GM18909 (cell line): ENCODE results near the gene GCNT2.
"Not testable (repeated sequence)": the region's sequence is repeated elsewhere in the genome, so short reads cannot be mapped to it uniquely, and the experiment has no call there.

Source experiments
- ATAC-seq: cut with Tn5 transposase; IDR thresholded peaks from one replicate; pipeline ENCODE4 v1.9.1; 2021; ENCODE audit warnings: mild to moderate bottlenecking; ENCODE audit not compliant: unreplicated experiment, poor library complexity

The GCNT2 gene

DNA sequence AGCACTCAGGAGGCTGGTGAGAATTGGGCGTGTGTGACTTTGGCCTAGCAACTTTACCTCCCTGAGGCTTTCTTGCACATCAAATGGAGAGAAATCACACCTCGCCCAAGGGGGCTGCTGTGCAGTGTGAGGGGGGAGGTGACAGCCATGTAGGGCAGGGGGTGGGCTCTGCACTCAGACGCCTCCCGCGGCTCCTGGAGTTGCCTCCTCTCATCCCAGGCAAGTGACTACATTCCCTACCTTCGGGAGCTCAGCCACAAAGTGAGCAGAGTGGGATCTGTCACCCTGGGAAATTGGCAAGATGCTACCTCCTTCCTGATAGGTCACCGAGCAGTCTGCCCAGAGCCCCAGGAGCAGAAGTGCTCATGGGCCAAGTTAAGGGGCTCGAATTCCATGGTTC lies 56.0 kb downstream of the GCNT2 start:
- ATAC-seq = no peak

GRCh38 chr6:10578723-10579122 lies 57.6 kb downstream of the GCNT2 start:
- no peak for ATAC-seq

DNA sequence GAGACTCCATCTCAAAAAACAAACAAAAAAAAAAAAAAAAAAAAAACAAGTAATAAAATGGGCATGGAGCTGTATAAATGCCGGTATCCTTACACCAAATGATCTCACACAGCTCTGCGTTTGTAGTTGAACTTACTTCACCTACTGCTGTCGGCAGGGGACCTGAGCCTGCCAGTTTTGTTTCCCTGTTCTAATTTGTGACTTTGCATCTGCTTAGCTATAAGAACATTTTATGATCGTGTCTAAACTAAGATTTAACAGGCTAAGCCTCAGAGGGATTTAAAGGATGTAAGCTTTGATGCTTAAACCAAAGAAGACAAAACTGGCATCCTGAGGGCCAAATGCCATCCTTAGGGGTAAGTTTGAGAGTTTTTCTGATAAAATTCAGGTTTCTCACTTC lies 58.7 kb downstream of the GCNT2 start:
- ATAC-seq = no peak

DNA sequence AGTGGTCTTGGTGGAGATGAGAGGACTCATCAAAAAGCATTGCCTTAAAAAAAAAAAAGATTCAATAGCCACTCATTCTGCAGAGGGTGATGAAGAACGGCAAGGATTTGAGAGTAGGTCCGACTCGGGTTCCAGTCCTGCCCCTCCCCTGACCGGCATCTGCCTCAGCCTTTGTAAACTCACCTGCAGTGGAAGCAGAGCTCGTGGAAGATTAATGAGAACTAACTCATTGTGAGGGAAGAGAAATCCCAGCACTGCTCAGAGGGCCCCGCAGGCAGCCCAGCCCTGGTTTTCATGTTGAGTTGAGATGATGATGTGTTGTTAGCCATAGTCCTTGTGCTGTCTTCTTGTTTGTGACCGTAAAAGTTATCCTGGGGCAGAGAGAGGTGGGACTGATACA lies 59.4 kb downstream of the GCNT2 start:
- ATAC-seq = no peak

GRCh38 chr6:10581402-10581801 lies 60.3 kb downstream of the GCNT2 start:
- not testable (repeated sequence) for ATAC-seq

- no peak for ATAC-seq
Observed at GRCh38 chr6:10582774-10583508, 61.8 kb downstream of the GCNT2 start.

DNA sequence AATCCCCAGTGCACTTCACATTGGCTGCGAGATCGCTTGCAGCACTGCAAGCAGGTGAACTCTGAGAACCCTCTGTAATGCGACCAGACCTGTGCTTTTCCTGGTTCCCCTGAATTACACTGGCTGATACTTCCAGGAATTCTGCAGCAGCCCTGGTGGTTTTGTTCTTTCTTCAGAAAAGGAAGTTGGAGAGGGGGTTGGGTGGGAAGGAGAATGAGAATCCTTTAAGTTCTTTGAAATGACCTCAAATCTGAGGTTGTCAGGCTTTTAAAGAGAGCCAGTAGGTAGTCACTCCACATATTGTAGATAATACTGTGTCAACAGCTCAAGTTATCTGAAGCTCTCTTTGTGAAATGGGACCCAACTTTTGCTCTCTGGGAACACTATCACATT lies 62.4 kb downstream of the GCNT2 start:
- ATAC-seq = no peak

DNA sequence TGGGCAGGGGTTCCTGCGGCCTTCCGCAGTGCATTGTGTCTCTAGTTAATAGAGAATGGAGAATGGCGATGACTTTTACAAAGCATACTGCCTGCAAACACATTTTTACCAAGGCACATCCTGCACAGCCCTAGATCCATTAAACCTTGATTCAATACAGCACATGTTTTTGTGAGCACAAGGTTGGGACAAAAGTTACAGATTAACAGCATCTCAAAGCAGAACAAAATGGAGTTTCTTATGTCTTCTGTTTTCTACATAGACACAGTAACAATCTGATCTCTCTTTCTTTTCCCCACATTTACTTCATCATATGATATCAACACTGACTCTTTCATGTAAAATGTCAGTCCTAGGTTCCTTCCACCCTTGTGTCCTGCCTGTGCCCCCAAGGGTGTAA lies 63.5 kb downstream of the GCNT2 start:
- ATAC-seq = no peak

DNA sequence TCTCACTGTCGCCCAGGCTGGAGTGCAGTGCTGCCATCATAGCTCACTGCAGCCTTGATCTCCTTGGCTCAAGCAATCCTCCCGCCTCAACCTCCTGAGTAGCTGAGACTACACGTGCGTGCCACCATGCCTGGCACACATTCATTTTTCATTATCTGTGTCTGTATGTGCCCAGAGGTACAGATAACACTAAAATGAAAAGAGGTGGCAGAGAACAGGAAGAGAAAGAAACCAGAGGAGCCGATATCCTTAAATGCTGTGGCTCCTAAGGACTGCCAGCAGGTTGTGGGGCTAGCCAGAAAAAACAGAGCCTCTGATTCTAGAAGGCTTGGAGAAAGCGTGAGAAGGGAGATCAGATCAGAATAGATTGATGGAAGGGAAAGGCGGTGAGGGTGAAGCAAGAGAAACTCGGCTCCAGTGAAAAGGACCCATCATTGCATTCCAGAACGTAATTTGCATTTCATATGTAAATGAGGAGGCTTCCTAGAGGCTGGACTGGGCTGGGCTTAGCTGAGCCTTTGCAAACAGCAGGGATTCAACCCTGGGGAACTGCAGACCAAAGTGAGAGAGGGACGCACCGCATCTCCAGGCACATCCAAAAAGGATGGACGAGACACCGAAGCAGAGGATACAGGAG lies 64.2 kb downstream of the GCNT2 start:
- no peak for ATAC-seq

DNA sequence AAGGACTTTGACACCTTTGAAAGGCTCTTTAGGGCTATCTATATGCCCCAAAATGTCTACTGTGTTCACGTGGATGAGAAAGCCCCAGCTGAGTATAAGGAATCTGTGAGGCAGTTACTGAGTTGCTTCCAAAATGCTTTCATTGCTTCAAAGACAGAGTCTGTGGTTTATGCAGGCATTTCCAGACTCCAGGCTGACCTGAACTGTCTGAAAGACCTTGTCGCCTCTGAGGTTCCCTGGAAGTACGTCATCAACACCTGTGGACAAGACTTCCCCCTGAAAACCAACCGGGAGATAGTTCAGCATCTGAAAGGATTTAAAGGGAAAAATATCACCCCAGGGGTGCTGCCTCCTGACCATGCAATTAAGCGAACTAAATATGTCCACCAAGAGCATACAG lies 65.2 kb downstream of the GCNT2 start:
- no peak for ATAC-seq

GRCh38 chr6:10587656-10588406 lies 66.7 kb downstream of the GCNT2 start:
- ATAC-seq = no peak

DNA sequence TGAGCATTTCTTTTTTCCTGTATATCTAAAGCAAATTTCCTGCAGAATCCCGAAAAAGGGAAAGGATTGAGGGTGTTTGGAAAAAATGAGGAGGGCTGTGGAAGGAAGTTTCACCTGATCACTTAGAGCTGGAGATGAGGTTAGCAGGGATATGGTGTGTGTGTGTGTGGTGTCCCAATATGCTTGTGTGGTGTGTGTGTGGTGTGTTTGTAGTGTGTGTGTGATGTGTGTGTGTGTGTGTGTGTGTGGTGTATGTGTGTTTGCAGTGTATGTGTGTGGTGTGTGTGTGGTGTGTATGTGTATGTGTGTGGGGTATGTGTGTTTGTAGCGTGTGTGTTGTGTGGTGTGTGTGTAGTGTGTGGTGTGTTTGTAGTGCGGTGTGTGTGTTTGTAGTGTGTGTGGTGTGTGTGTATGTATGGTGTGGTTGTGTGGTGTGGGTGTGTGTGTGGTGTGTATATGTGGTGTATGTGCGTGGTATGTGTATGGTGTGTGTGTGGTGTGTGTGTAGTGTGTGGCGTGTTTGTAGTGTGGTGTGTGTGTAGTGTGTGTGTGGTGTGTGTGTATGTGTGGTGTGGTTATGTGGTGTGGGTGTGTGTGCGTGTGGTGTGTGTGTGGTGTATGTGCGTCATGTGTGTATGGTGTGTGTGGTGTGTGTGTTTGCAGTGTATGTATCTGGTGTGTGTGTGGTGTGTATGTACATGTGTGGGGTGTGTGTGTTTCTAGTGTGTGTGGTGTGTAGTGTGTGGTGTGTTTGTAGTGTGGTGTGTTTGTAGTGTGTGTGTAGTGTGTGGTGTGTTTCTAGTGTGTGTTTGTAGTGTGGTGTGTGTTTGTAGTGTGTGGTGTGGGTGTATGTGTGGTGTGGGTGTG lies 67.6 kb downstream of the GCNT2 start:
- no peak for ATAC-seq

DNA sequence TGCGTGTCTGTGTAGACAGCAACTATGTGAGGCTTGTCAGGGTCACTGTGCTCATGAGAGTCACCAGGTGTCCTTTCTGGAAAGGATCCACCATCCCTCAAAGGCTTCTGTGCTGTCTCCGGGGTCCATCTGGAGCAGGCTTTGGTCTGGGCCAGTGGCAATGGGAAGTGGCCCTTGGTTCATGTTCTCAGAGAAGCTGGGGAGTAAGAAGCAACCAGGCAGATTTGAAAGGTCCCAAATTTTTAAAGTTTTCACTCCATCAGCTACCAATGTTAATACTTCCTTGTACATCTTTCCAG lies 68.2 kb downstream of the GCNT2 start:
- ATAC-seq = no peak

GRCh38 chr6:10589983-10590382 lies 68.8 kb downstream of the GCNT2 start:
- no peak for ATAC-seq

GRCh38 chr6:10591422-10592160 lies 70.4 kb downstream of the GCNT2 start:
- ATAC-seq = no peak

- ATAC-seq = no peak
Observed at GRCh38 chr6:10595731-10596664, 74.8 kb downstream of the GCNT2 start.

- no peak for ATAC-seq
Observed at GRCh38 chr6:10597499-10598001, 76.4 kb downstream of the GCNT2 start.

- ATAC-seq = no peak
Observed at GRCh38 chr6:10598084-10598960, 77.2 kb downstream of the GCNT2 start.
